OCI-LY3 (cell line): ENCODE data around the gene ANKRD2.
"Not testable (repeated sequence)": the region's sequence is repeated elsewhere in the genome, so short reads cannot be mapped to it uniquely, and the experiment has no call there.

Experiments
- CTCF ChIP-seq: fragments of 200-600, 300-600 bp; sonication (generic); IDR thresholded peaks from 2 replicates; pipeline ENCODE4 v1.5.1; 2014; ENCODE audit warnings: antibody characterized with exemption, low read length, low read depth
- EZH2phosphoT487 ChIP-seq: fragments of 200-600 bp; shearing (Covaris generic); IDR thresholded peaks from 2 replicates; pipeline ENCODE4 v1.6.1; 2018; ENCODE audit warnings: antibody characterized with exemption, mixed run types, low read depth

GRCh38 chr10:97576487-97576886 lies 3.9 kb downstream of the ANKRD2 start:
- TF ChIP-seq CTCF, EZH2phosphoT487: not testable (repeated sequence)
